Tibial nerve (tissue), 4 donors: ENCODE measurements around the gene VSIG4. TPM values are rescaled to one million over a fixed set of nuclear protein-coding genes. Genes with fewer than 3 reads are reported as not detected.

Source experiments
- DNase-seq, 2 donors: peaks; one replicate each; pipeline ENCODE4 v3.0.0-alpha.2; 2019; ENCODE audit warnings: low spot score in 2 of 2
- H3K27ac ChIP-seq, 4 donors: fragments of 200-600 bp; sonication (generic) in 3 of 4; one replicate each; pipeline ENCODE4 v1.5.1; 2017 to 2019; ENCODE audit warnings: mild to moderate bottlenecking in 1 of 4
- H3K27me3 ChIP-seq, 2 donors: fragments of 200-600 bp; sonication (generic) in 1 of 2; one replicate each; pipeline versions ENCODE4 v1.5.1 to v1.6.0; 2017 to 2019
- H3K36me3 ChIP-seq, 3 donors: fragments of 200-600 bp; sonication (generic); one replicate each; pipeline ENCODE4 v1.5.1; 2018 to 2019
- H3K4me1 ChIP-seq, 4 donors: fragments of 200-600 bp; sonication (generic) in 3 of 4; one replicate each; pipeline ENCODE4 v1.5.1; 2017 to 2019
- H3K4me3 ChIP-seq, 4 donors: fragments of 200-600 bp; sonication (generic) in 3 of 4; one replicate each; pipeline ENCODE4 v1.5.1; 2017 to 2019; ENCODE audit warnings: mild to moderate bottlenecking in 1 of 4, moderate library complexity in 1 of 4
- H3K9me3 ChIP-seq, 4 donors: fragments of 200-600 bp; sonication (generic) in 3 of 4; one replicate each; pipeline ENCODE4 v1.5.1; 2017 to 2019
- CTCF ChIP-seq, 5 experiments: fragments of 200-600 bp in 3 of 5; fragments of 450-650 bp in 2 of 5; sonication (generic) in 3 of 5; IDR thresholded peaks; one replicate each; pipeline ENCODE4 v1.5.1; 2016 to 2019; ENCODE audit warnings: antibody characterized with exemption in 5 of 5, mild to moderate bottlenecking in 3 of 5, moderate library complexity in 2 of 5
- EP300 ChIP-seq, 2 donors: sonication (generic); formaldehyde crosslinking; IDR thresholded peaks; one replicate each; pipeline ENCODE4 v1.6.1; 2017; ENCODE audit warnings: antibody characterized with exemption in 2 of 2, mild to moderate bottlenecking in 1 of 2
- POLR2A ChIP-seq, 2 donors: fragments of 450-650 bp; IDR thresholded peaks; one replicate each; pipeline ENCODE4 v1.6.1; 2017; ENCODE audit warnings: antibody characterized with exemption in 2 of 2, mild to moderate bottlenecking in 2 of 2, moderate library complexity in 2 of 2
- WGBS, 2 donors: methylation state at CpG; one replicate each; pipeline ENCODE4 v1.1.5; 2018; 5-methylcytosine and 5-hydroxymethylcytosine counted together
- total RNA-seq, 4 donors: library from RNA; depleted of rRNA; stranded (reverse); fragments of >200 nt; gene quantifications; one replicate each; pipeline ENCODE4 v1.1.0, GENCODE V29; 2016

Gene VSIG4
- total RNA-seq, 4 donors from 2014 or later = 81.3 to 283 (median 101) TPM

DNA sequence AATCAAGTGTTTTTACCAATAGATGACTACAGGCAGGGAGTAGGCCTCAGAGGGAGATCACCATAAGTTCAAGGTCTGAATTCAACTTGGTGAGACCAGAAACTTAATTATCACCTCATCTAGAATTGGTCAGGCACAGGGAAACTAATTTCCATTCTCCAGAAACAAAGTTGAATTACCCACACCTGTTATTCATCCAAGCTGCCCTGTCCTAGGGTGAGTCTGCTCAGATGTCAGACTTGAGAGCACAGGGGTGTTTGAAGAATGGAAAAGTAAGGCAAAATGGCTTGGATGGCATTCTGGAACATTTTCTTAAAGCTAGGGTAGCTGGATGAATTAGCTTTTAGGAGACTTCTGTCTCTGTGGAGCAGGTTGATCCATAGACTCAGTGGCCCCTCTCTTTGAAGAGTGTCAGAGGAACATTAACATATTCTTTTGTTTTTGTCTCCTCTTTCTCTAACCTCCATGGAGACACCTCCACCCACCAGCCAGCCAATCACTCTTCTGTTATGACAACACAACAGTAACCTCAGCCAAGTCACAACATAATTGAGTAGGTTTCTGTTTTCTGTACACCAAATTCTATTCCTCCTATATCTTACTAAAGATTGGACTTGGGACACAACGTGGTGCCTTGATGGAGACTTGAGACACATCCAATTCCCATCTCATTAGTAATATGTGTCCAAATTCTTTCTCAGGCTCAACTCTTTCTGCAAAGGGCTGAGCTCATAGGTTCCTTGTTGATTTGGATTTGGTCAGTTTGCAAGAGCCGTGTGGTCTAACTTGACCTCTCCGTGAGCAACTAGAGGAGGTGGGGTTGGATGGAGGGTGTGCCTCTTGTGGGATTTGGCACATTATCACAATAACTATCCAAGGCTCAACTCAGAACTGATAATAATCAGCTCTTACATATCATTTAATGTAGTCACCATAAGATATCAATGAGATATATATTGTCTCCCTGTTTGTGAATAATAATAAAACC, 45.1 kb downstream of the VSIG4 start:
- TF ChIP-seq CTCF (IDR thresholded peaks at IDR 0.05) (no peak), POLR2A (IDR thresholded peaks at IDR 0.05) (no peak), EP300 (IDR thresholded peaks at IDR 0.05) (no peak)
- Histone ChIP-seq H3K4me1 (peaks cover 0 to 5% (median 0%) of the 10 kb centered on the region in 4 donors), H3K27me3 (peaks cover 0 to 10% of the 10 kb centered on the region in 2 donors), H3K36me3 (no peaks in the 10 kb centered on the region), H3K9me3 (no peaks in the 10 kb centered on the region), H3K4me3 (no peak overlapping the region), H3K27ac (no peak overlapping the region)
- 56 to 61% methylated on average over 3 of the region's 3 CpGs for WGBS, 2 donors
- DNase-seq = no peak

DNA sequence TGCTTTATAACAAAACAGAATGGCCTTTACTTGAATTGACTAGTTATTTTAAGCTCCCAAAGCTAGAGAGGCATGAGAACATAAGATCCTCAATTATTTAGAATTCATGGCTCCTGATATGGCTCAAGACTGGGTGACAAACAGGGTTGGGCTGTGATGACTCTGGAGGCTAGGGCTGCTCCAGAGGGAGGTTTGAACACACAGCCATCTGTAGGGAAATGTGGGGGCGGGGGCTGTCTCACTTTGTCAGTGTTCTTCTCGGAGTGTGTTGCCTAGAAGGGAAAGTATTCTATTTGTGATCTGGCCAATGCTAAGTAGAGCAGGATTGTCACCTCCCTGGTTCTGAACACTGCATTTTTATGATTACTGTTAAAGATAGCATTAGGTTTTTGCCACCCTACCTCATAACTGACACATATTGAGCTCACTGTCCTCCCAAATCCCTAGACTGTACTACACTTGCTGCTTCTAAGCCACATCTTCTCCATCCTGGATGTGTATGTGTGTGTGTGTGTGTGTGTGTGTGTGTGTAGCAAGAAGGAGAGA, 45.9 kb downstream of the VSIG4 start:
- no peak for TF ChIP-seq EP300 (IDR thresholded peaks at IDR 0.05)
- TF ChIP-seq CTCF (IDR thresholded peaks at IDR 0.05) = no peak
- no peak for TF ChIP-seq POLR2A (IDR thresholded peaks at IDR 0.05)
- Histone ChIP-seq H3K4me1 (peaks cover 0 to 5% (median 0%) of the 10 kb centered on the region in 4 donors), H3K4me3 (no peak overlapping the region), H3K36me3 (no peaks in the 10 kb centered on the region), H3K27ac (no peak overlapping the region), H3K9me3 (no peaks in the 10 kb centered on the region), H3K27me3 (peaks cover 0 to 6% of the 10 kb centered on the region in 2 donors)
- no peak for DNase-seq
- WGBS, 2 donors = 41 to 52% methylated on average over 2 of the region's 2 CpGs

DNA sequence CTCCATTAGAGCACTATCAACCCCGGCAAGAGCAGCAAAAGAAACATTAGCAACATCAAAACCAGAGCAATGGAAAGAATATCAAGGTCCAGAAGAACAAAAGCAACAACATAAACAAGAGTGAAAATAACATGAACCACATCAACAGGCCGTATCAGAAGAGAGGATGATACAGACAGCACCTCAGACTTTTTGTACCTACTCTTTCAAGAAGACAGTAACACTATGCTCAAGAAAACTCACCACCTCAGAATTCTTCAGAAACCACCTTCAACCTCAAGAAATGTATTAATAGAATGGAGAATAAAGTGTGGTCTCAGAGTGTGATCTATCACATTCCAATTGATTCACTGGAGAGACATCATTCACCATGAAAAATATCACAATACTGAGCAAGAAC, 46.5 kb downstream of the VSIG4 start:
- H3K27ac ChIP-seq = no peak overlapping the region
- 72 to 87% methylated on average over 2 of the region's 2 CpGs for WGBS, 2 donors
- TF ChIP-seq POLR2A (IDR thresholded peaks at IDR 0.05) (no peak), EP300 (IDR thresholded peaks at IDR 0.05) (no peak), CTCF (IDR thresholded peaks at IDR 0.05) (no peak)
- no peaks in the 10 kb centered on the region for H3K9me3 ChIP-seq
- DNase-seq = no peak
- peaks cover 0 to 6% of the 10 kb centered on the region in 2 donors for H3K27me3 ChIP-seq
- H3K4me1 ChIP-seq = peaks cover 0 to 5% (median 0%) of the 10 kb centered on the region in 4 donors
- no peaks in the 10 kb centered on the region for H3K36me3 ChIP-seq
- no peak overlapping the region for H3K4me3 ChIP-seq

DNA sequence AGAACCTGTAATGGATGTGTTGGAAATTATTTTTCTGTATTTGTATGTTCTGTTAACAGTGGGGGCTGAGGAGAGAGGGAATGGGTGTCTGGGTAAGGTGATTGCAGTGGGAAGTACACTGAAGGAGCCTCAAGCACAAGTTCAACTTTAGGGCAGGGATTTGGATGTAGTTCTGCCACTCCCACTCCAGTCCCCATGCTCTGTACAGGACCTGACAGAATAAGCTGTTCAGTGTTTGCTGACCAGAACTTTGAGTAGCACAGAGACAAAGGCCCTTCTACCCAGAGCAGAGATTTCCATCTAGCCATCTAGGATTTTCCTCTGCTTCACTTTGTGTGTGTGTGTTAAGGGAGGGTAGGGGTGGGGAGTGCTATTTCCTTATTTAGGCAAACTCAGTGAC, 49.2 kb downstream of the VSIG4 start:
- H3K27me3 ChIP-seq = no peaks in the 10 kb centered on the region

More for the DNA sequence above, 49.2 kb downstream of the VSIG4 start:
- Histone ChIP-seq H3K36me3 (no peaks in the 10 kb centered on the region), H3K4me1 (peaks cover 0 to 5% (median 0%) of the 10 kb centered on the region in 4 donors), H3K9me3 (no peaks in the 10 kb centered on the region), H3K4me3 (no peak overlapping the region), H3K27ac (no peak overlapping the region)
- no peak for DNase-seq
- no peak for TF ChIP-seq CTCF (IDR thresholded peaks at IDR 0.05)
- no peak for TF ChIP-seq EP300 (IDR thresholded peaks at IDR 0.05)
- TF ChIP-seq POLR2A (IDR thresholded peaks at IDR 0.05) = no peak
